Lung (tissue), 12 donors: ENCODE results near the gene CENPP. TPM values are rescaled to one million over a fixed set of nuclear protein-coding genes. Genes with fewer than 3 reads are reported as not detected.

Experiments
- ATAC-seq: fragments of 200-7000 bp; cut with Tn5 transposase; one replicate; pipeline ENCODE4 v1.9.1; 2020; ENCODE audit warnings: moderate number of reproducible peaks; ENCODE audit not compliant: insufficient read depth, low FRiP score
- DNase-seq, 3 donors: peaks; one replicate each; pipeline ENCODE4 v3.0.0-alpha.2; 2013 to 2017
- H3K27ac ChIP-seq, 2 donors: one replicate each; pipeline ENCODE4 v1.5.1; 2013; ENCODE audit warnings: mild to moderate bottlenecking in 2 of 2, moderate library complexity in 2 of 2, control low read depth in 1 of 2, inconsistent platforms in 1 of 2, low read depth in 1 of 2, low read length in 1 of 2
- H3K27me3 ChIP-seq, 3 donors: one replicate each; pipeline ENCODE4 v1.5.1; 2013; ENCODE audit warnings: low read length in 2 of 3; ENCODE audit not compliant: control insufficient read depth in 3 of 3, insufficient read depth in 3 of 3
- H3K36me3 ChIP-seq, 4 donors: one replicate each; pipeline ENCODE4 v1.5.1; 2013; ENCODE audit warnings: low read length in 4 of 4, mild to moderate bottlenecking in 1 of 4, moderate library complexity in 1 of 4; ENCODE audit not compliant: control insufficient read depth in 4 of 4, insufficient read depth in 4 of 4
- H3K4me1 ChIP-seq, 5 donors: one replicate each; pipeline ENCODE4 v1.5.1; 2013; ENCODE audit warnings: low read length in 5 of 5, mild to moderate bottlenecking in 2 of 5, moderate library complexity in 1 of 5; ENCODE audit not compliant: control insufficient read depth in 5 of 5, insufficient read depth in 5 of 5
- H3K4me3 ChIP-seq: one replicate; pipeline ENCODE4 v1.5.1; 2013; ENCODE audit warnings: mild to moderate bottlenecking, control low read depth, moderate library complexity
- H3K9ac ChIP-seq, 2 donors: one replicate each; pipeline ENCODE4 v1.5.1; 2013; ENCODE audit warnings: low read length in 2 of 2, control low read depth in 1 of 2; ENCODE audit not compliant: insufficient read depth in 1 of 2
- H3K9me3 ChIP-seq, 4 donors: one replicate each; pipeline ENCODE4 v1.5.1; 2013; ENCODE audit warnings: low read length in 3 of 4, mild to moderate bottlenecking in 1 of 4, moderate library complexity in 1 of 4; ENCODE audit not compliant: control insufficient read depth in 4 of 4, insufficient read depth in 3 of 4
- CTCF ChIP-seq: IDR thresholded peaks from 2 replicates; pipeline ENCODE4 v1.5.1; 2012; ENCODE audit warnings: mild to moderate bottlenecking; ENCODE audit errors: control extremely low read depth, extremely low read depth
- WGBS, 2 donors: extraction: QIAGEN DNeasy Blood & Tissue Kit; methylation state at CpG; one replicate each; pipeline ENCODE4 v1.1.7; 2013; 5-methylcytosine and 5-hydroxymethylcytosine counted together
- polyA plus RNA-seq, 2 donors: library from polyadenylated mRNA; stranded (reverse); fragments of 200-250 nt; gene quantifications; one replicate each; pipeline ENCODE4 v1.2.1, GENCODE V29; 2013
- total RNA-seq, 2 donors: library from RNA; depleted of rRNA in 1 of 2; stranded (reverse); fragments of >200 nt in 1 of 2; gene quantifications; one replicate each; pipeline ENCODE4 v1.2.1, GENCODE V29; 2014 to 2021
- donor health status: control.
- donor health status: control.
- donor health status: Bipolar disorder and iron deficiency.
- donor health status: healthy.
- donor health status: DM: yes; HTN: yes; CAD: no.

CENPP gene
- total and polyA plus RNA-seq, 4 donors, result 1.2 to 11.8 (median 2.9) TPM

GRCh38 chr9:92655366-92655765 lies 329.6 kb downstream of the CENPP start:
- Histone ChIP-seq H3K36me3 (peaks cover 0 to 47% (median 4%) of the 10 kb centered on the region in 4 donors), H3K9ac (no peak overlapping the region), H3K4me1 (no peaks in the 10 kb centered on the region), H3K4me3 (no peak overlapping the region), H3K27me3 (no peaks in the 10 kb centered on the region), H3K9me3 (no peaks in the 10 kb centered on the region), H3K27ac (no peak overlapping the region)
- TF ChIP-seq CTCF, result no peak
- DNase-seq, result no peak
- no peak for ATAC-seq
- 94 to 97% methylated on average over 7 of the region's 7 CpGs for WGBS, 2 donors

- Histone ChIP-seq H3K27ac (no peak overlapping the region), H3K9ac (no peak overlapping the region), H3K4me1 (peaks cover 0 to 2% (median 0%) of the 10 kb centered on the region in 5 donors), H3K9me3 (no peaks in the 10 kb centered on the region), H3K4me3 (no peak overlapping the region), H3K36me3 (peaks cover 0 to 44% (median 4%) of the 10 kb centered on the region in 4 donors), H3K27me3 (no peaks in the 10 kb centered on the region)
- TF ChIP-seq CTCF, result no peak
- ATAC-seq (no peak), DNase-seq (no peak)
- WGBS, 2 donors, result 93 to 94% methylated on average over 9 of the region's 9 CpGs
Observed at GRCh38 chr9:92655896-92656536, 330.3 kb downstream of the CENPP start.

- H3K4me3 ChIP-seq, result no peak overlapping the region
- WGBS, 2 donors, result 94 to 97% methylated on average over 11 of the region's 11 CpGs
- no peak overlapping the region for H3K27ac ChIP-seq
- H3K9ac ChIP-seq, result no peak overlapping the region
- peaks cover 0 to 40% (median 4%) of the 10 kb centered on the region in 4 donors for H3K36me3 ChIP-seq
- H3K4me1 ChIP-seq, result peaks cover 0 to 5% (median 0%) of the 10 kb centered on the region in 5 donors
- H3K9me3 ChIP-seq, result no peaks in the 10 kb centered on the region
- TF ChIP-seq CTCF, result no peak
- ATAC-seq (no peak), DNase-seq (no peak)
- H3K27me3 ChIP-seq, result no peaks in the 10 kb centered on the region
Observed at GRCh38 chr9:92656537-92656925, 330.8 kb downstream of the CENPP start.
